Mesothelial cell of epicardium (in vitro differentiated cells): ENCODE results near the gene COX8A. TPM values are rescaled to one million over a fixed set of nuclear protein-coding genes. Genes with fewer than 3 reads are reported as not detected.

Source experiments
- DNase-seq, 2 experiments: peaks; one replicate each; pipeline ENCODE4 v3.0.0; 2021; ENCODE audit warnings: low spot score in 2 of 2; ENCODE audit not compliant: unreplicated experiment in 2 of 2
- H3K27ac Mint-ChIP-seq: 2 replicates; pipeline ENCODE4 v1.8.0; 2021; ENCODE audit warnings: mixed read lengths
- H3K27me3 Mint-ChIP-seq: 2 replicates; pipeline ENCODE4 v1.8.0; 2021; ENCODE audit warnings: low read depth, mixed read lengths
- H3K36me3 Mint-ChIP-seq: 2 replicates; pipeline ENCODE4 v1.8.0; 2021; ENCODE audit warnings: mixed read lengths
- H3K4me1 Mint-ChIP-seq: 2 replicates; pipeline ENCODE4 v1.8.0; 2021; ENCODE audit warnings: mixed read lengths
- H3K4me3 Mint-ChIP-seq: 2 replicates; pipeline ENCODE4 v1.8.0; 2021; ENCODE audit warnings: mild to moderate bottlenecking, moderate library complexity, mixed read lengths
- H3K9me3 Mint-ChIP-seq: 2 replicates; pipeline ENCODE4 v1.8.0; 2021; ENCODE audit warnings: mixed read lengths
- total RNA-seq: library from RNA; stranded (reverse); gene quantifications from 3 replicates; pipeline ENCODE4 v1.2.1, GENCODE V29; 2021
- TF ChIP-seq, protein P1 (sequence below): fragments of 200-600 bp; sonication (generic); IDR thresholded peaks from one replicate; pipeline ENCODE4 v1.5.0; 2021; ENCODE audit warnings: antibody characterized with exemption; ENCODE audit not compliant: unreplicated experiment

Gene COX8A
- total RNA-seq, 1 donor from 2014 or later = 177 TPM

DNA sequence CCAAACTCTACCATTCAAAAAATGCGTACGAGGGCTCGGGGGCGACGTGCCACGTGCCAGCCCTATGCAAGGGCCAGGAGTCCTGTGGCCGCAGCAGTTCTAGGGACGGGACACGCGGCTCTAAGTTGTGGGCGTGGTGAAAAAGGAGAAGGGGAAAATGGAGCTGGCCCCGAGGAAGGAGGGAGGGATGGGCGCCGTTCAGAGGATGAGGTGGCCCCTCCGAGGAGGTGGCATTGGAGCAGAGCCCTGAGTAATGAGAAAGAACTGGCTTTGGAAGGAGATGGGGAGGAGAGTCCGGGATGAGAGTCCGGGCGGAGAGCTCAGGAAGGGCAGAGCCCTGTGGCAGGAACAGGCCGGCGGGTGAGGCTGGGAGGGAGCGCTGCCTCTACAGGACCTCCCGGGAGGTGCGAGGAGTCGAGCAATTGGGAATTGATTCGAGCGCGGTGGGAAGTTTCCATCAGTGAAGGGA lies 32.8 kb downstream of the COX8A start:
- Mint-ChIP-seq H3K4me3 (peak overlapping the region; percentile 70), H3K9me3 (no peaks in the 10 kb centered on the region), H3K4me1 (peaks cover 46% of the 10 kb centered on the region), H3K36me3 (no peaks in the 10 kb centered on the region), H3K27ac (peak overlapping the region; percentile 80), H3K27me3 (peaks cover 25% of the 10 kb centered on the region)
- TF ChIP-seq, protein P1, sequence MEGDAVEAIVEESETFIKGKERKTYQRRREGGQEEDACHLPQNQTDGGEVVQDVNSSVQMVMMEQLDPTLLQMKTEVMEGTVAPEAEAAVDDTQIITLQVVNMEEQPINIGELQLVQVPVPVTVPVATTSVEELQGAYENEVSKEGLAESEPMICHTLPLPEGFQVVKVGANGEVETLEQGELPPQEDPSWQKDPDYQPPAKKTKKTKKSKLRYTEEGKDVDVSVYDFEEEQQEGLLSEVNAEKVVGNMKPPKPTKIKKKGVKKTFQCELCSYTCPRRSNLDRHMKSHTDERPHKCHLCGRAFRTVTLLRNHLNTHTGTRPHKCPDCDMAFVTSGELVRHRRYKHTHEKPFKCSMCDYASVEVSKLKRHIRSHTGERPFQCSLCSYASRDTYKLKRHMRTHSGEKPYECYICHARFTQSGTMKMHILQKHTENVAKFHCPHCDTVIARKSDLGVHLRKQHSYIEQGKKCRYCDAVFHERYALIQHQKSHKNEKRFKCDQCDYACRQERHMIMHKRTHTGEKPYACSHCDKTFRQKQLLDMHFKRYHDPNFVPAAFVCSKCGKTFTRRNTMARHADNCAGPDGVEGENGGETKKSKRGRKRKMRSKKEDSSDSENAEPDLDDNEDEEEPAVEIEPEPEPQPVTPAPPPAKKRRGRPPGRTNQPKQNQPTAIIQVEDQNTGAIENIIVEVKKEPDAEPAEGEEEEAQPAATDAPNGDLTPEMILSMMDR = no peak
- DNase-seq = no peak

DNA sequence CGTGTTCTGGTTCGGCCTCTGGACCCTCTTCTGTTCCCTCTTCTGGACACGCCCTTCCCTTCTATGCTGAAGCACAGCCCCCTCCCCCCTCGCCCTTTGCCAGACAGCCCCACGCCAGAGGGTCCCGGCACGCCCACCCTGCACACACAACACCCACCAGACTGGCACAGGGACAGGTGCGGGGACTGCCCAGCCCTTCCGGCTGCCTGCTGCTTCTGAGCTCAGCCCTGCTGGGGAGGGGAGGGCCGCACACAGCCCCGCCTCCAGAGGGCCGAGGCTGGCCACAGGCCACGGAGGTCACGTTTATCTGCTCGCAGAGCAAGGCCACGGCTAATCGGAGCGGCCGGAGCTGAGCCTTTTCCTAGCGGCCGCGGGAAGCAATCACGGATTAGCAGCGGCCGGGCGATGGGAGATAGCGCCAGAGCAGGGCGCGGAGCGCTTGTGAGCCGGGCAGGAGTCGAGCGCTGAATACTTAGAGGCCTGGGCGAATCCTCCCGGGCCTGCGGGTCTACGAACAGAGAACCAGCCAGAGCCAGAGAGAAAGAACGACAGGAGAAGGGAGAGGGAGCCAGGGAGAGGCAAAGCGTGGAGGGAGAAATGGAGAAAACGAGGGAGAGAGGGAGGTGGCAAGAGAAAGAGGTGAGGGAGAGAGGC lies 33.3 kb downstream of the COX8A start:
- H3K4me3 Mint-ChIP-seq = peak overlapping the region; percentile 70
- H3K36me3 Mint-ChIP-seq = no peaks in the 10 kb centered on the region
- TF ChIP-seq, protein P1 = peak; percentile 42
- H3K27me3 Mint-ChIP-seq = peaks cover 25% of the 10 kb centered on the region
- peak overlapping the region; percentile 92 for H3K27ac Mint-ChIP-seq
- H3K4me1 Mint-ChIP-seq = peaks cover 42% of the 10 kb centered on the region
- H3K9me3 Mint-ChIP-seq = no peaks in the 10 kb centered on the region
- peak in 1 of 2 experiments; percentile 72 for DNase-seq

DNA sequence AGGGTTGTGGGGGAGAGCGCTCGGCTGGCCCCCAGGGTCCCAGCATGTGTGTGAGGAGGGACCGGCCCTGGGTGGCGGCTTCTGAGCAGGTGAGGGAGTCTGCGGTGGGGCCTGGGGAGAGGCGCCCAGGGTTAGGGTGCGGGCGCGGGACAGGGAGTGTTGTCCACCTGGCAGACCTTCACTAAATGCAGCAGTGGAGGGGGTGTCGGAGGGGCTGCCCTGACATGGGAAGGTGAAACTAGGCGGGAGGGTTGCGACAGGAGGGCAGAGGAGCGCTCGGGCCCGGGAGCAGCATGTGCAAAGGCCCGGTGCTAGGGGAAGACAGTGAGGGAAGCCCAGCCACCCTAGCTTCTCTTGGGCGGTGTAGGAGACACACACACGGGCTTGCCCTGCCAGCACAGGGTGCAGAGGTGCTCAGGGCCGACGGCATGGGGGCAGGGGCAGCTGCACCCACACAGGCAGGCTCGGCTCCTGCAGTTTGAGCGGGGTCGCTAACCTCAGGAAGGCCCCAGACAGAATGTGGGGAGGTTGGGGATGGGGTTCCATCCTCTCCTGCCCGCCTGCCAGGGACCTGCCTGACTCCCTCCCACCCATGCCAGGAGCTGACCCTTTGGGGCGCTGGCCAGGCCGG lies 34.0 kb downstream of the COX8A start:
- peak overlapping the region; percentile 92 for H3K27ac Mint-ChIP-seq
- H3K4me3 Mint-ChIP-seq = peak overlapping the region; percentile 70
- TF ChIP-seq, protein P1 = no peak
- no peak for DNase-seq
- H3K4me1 Mint-ChIP-seq = peaks cover 37% of the 10 kb centered on the region
- no peaks in the 10 kb centered on the region for H3K9me3 Mint-ChIP-seq
- peaks cover 25% of the 10 kb centered on the region for H3K27me3 Mint-ChIP-seq
- H3K36me3 Mint-ChIP-seq = no peaks in the 10 kb centered on the region

GRCh38 chr11:64008914-64009633 lies 34.7 kb downstream of the COX8A start:
- Mint-ChIP-seq H3K9me3 (no peaks in the 10 kb centered on the region), H3K36me3 (no peaks in the 10 kb centered on the region), H3K4me1 (peaks cover 31% of the 10 kb centered on the region), H3K4me3 (no peak overlapping the region), H3K27ac (no peak overlapping the region), H3K27me3 (peaks cover 25% of the 10 kb centered on the region)
- TF ChIP-seq, protein P1 = no peak
- DNase-seq = no peak

DNA sequence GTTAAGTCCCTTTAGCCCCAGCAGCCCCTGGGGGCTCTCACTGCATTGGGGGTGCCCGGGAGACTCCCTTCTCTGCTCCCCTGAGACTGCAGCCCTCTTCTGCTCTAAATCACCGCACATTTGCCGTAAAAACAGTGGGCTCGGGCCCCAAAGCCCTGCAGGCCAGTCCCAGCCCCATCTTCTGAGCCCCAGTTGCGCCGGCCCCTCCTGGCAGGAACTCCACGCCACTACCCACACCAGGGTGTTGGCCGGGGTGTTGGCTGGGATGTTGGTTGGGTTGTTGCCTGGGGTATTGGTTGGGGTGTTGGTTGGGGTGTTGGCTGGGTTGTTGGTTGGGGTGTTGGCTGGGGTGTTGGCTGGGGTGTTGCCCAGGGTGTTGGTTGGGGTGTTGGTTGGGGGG lies 35.3 kb downstream of the COX8A start:
- Mint-ChIP-seq H3K27me3 (peaks cover 25% of the 10 kb centered on the region), H3K4me3 (no peak overlapping the region), H3K36me3 (no peaks in the 10 kb centered on the region), H3K4me1 (peaks cover 29% of the 10 kb centered on the region), H3K9me3 (no peaks in the 10 kb centered on the region), H3K27ac (no peak overlapping the region)
- no peak for DNase-seq
- TF ChIP-seq, protein P1 = no peak
